Esophagus muscularis mucosa (tissue), 4 donors: ENCODE measurements around the gene ASPSCR1. TPM values are rescaled to one million over a fixed set of nuclear protein-coding genes. Genes with fewer than 3 reads are reported as not detected.

Experiments used
- DNase-seq: peaks from one replicate; pipeline ENCODE4 v3.0.0-alpha.2; 2017; ENCODE audit errors: extremely low spot score
- H3K27ac ChIP-seq, 4 donors: fragments of 200-600 bp; sonication (generic); replicated peaks in 1 of 4; 1 replicate in 3 of 4; 2 replicates in 1 of 4; pipeline ENCODE4 v1.5.1; 2016 to 2019; ENCODE audit warnings: mild to moderate bottlenecking in 1 of 4
- H3K27me3 ChIP-seq, 4 donors: fragments of 200-600 bp; sonication (generic); one replicate each; pipeline versions ENCODE4 v1.5.1 to v1.6.0; 2016 to 2019
- H3K36me3 ChIP-seq, 4 donors: fragments of 200-600 bp; sonication (generic); one replicate each; pipeline ENCODE4 v1.5.1; 2016 to 2019
- H3K4me1 ChIP-seq, 4 donors: fragments of 200-600 bp; sonication (generic); one replicate each; pipeline ENCODE4 v1.5.1; 2016 to 2019
- H3K4me3 ChIP-seq, 4 donors: fragments of 200-600 bp; sonication (generic); 1 replicate in 2 of 4; 2 replicates in 2 of 4; pipeline ENCODE4 v1.5.1; 2016 to 2019; ENCODE audit warnings: mild to moderate bottlenecking in 4 of 4, moderate library complexity in 1 of 4
- H3K9me3 ChIP-seq, 4 donors: fragments of 200-600 bp; sonication (generic); 1 replicate in 3 of 4; 2 replicates in 1 of 4; pipeline ENCODE4 v1.5.1; 2016 to 2019
- EP300 ChIP-seq: sonication (generic); formaldehyde crosslinking; IDR thresholded peaks from one replicate; pipeline ENCODE4 v1.6.1; 2017; ENCODE audit warnings: antibody characterized with exemption
- POLR2A ChIP-seq: fragments of 450-650 bp; IDR thresholded peaks from one replicate; pipeline ENCODE4 v1.6.1; 2017; ENCODE audit warnings: antibody characterized with exemption, moderate library complexity, mild to moderate bottlenecking, low read depth
- POLR2AphosphoS5 ChIP-seq, 2 donors: sonication (generic); formaldehyde crosslinking; IDR thresholded peaks; one replicate each; pipeline ENCODE4 v1.6.1; 2017; ENCODE audit warnings: antibody characterized with exemption in 2 of 2
- WGBS: methylation state at CpG from one replicate; pipeline ENCODE4 v1.1.5; 2018; 5-methylcytosine and 5-hydroxymethylcytosine counted together
- intact Hi-C: fragments of 100-400 bp; cut with DNase I; formaldehyde crosslinking; loops from one replicate; pipeline ENCODE4 v1.15.1; 2023
- total RNA-seq, 4 donors: library from RNA; depleted of rRNA; stranded (reverse); fragments of >200 nt; gene quantifications; one replicate each; pipeline versions ENCODE4 v1.1.0 to v1.2.1, GENCODE V29; 2016
- TF ChIP-seq, protein P1 (sequence below), 3 experiments: fragments of 200-600 bp in 2 of 3; fragments of 450-650 bp in 1 of 3; sonication (generic) in 2 of 3; IDR thresholded peaks; one replicate each; pipeline ENCODE4 v1.5.1; 2017 to 2019; ENCODE audit warnings: antibody characterized with exemption in 3 of 3, mild to moderate bottlenecking in 2 of 3, moderate library complexity in 1 of 3

The ASPSCR1 gene, protein sequence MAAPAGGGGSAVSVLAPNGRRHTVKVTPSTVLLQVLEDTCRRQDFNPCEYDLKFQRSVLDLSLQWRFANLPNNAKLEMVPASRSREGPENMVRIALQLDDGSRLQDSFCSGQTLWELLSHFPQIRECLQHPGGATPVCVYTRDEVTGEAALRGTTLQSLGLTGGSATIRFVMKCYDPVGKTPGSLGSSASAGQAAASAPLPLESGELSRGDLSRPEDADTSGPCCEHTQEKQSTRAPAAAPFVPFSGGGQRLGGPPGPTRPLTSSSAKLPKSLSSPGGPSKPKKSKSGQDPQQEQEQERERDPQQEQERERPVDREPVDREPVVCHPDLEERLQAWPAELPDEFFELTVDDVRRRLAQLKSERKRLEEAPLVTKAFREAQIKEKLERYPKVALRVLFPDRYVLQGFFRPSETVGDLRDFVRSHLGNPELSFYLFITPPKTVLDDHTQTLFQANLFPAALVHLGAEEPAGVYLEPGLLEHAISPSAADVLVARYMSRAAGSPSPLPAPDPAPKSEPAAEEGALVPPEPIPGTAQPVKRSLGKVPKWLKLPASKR
- 10 to 100 TPM; 15.9 to 18.4 (median 17.3) TPM for total RNA-seq

DNA sequence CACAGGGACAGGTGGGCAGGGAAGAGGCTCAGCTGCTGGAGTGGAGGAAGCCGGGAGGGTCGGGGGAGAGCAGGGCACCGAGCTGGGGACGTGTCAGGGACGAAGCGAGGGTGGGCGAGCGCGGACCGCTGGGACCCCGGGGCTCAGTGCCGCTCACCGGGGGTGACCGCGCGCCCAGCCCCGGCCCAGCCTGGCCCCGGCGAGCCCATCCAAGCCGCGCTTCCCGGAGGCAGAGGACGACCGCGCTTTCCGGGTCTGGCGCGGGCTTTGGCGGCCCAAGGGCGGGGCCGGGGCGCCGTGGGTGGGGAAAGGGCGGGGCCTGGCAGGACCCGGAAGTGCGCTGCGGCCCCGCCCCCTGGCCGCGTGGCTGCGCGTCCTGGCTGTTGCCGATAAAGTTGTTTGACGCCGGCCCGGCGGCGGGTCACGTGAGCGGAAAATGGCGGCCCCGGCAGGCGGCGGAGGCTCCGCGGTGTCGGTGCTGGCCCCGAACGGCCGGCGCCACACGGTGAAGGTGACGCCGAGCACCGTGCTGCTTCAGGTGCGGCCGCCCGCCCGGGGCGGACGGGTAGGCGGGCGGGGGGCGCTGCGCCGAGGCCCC, at the start of gene ASPSCR1:
TSS of gene ASPSCR1 (plus strand) at position 419 of the 598 bp plus-strand sequence. CDS start at position 437, 18 bp downstream.
- intact Hi-C loops = no loop called here
- peak; percentile 96 for DNase-seq
- Histone ChIP-seq H3K4me3 (peak within 1 kb of the TSS; percentile 78 to 94 (median 88)), H3K4me1 (peaks cover 11 to 26% (median 22%) of the 10 kb centered on the region in 4 donors), H3K27me3 (peaks cover 0 to 6% (median 0%) of the 10 kb centered on the region in 4 donors), H3K27ac (peak within 1 kb of the TSS; percentile 90 to 96 (median 93)), H3K36me3 (peaks cover 0 to 20% (median 15%) of the 10 kb centered on the region in 4 donors), H3K9me3 (peaks cover 0 to 4% (median 0%) of the 10 kb centered on the region in 4 donors)
- TF ChIP-seq EP300 (no peak), POLR2A (peak; percentile 49), POLR2AphosphoS5 (IDR thresholded peaks at IDR 0.05) (peak; percentile 71 to 87)
- under 1% methylated on average over 17 of the region's 76 CpGs for WGBS

DNA sequence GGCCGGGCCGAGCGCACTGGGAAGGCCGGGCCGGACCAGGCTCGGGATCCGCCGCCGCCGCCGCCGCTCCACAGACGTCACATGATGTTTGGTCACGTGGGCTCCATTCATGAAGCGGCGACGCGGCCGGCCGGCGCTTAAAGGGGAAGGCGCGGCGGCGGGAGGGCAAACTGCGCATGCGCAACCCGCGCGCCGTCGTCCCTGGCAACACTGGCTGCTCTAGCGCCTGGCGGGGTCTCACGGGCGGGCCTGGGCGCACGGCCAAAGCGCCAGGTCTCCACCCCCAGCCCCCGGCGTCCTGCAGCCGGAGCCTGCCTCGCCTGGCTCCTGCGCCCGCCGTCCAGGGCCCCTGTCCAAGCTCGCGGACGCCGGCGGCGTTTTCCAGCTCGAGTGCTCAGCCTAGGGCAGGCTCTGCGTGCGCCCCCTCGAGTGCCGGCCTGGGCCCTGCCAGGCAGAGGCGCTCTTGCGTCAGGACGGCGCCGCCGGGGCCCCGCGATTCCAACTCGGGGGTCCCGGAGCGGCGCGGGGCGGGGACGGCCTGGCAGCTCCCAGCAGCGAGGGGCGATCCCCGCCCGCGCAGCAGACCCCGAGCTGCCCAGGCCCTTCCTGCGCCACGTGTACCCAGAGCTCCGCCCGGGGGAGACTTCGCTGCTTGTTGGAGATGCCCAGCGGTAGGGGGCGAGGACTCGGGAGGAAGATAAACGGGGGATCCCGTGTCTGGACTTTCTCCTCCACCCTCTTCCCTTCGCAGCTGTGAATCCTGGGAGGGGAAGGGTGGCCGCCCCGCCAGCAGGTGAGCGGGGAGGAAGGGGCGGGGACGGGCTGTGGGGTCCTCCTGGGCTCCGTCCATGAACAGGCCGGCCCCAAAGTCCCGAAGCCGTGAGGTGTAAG, 49.5 kb upstream of the ASPSCR1 start, which contains the start of gene MAFG:
TSS of gene MAFG (minus strand) at position 83 of the 891 bp plus-strand sequence. CDS start 4,550 bp downstream, outside the sequence.
- H3K36me3 ChIP-seq = peaks cover 0 to 2% (median under 1%) of the 10 kb centered on the region in 4 donors
- intact Hi-C loops = no loop called here
- peak within 1 kb of the TSS; percentile 80 to 99 (median 84) for H3K4me3 ChIP-seq
- TF ChIP-seq EP300 = no peak
- peak; percentile 87 to 90 for TF ChIP-seq POLR2AphosphoS5 (IDR thresholded peaks at IDR 0.05)
- no peak for TF ChIP-seq POLR2A
- TF ChIP-seq, protein P1, sequence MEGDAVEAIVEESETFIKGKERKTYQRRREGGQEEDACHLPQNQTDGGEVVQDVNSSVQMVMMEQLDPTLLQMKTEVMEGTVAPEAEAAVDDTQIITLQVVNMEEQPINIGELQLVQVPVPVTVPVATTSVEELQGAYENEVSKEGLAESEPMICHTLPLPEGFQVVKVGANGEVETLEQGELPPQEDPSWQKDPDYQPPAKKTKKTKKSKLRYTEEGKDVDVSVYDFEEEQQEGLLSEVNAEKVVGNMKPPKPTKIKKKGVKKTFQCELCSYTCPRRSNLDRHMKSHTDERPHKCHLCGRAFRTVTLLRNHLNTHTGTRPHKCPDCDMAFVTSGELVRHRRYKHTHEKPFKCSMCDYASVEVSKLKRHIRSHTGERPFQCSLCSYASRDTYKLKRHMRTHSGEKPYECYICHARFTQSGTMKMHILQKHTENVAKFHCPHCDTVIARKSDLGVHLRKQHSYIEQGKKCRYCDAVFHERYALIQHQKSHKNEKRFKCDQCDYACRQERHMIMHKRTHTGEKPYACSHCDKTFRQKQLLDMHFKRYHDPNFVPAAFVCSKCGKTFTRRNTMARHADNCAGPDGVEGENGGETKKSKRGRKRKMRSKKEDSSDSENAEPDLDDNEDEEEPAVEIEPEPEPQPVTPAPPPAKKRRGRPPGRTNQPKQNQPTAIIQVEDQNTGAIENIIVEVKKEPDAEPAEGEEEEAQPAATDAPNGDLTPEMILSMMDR (IDR thresholded peaks at IDR 0.05) = peak; percentile 33 to 57 (median 48)
- no peaks in the 10 kb centered on the region for H3K9me3 ChIP-seq
- H3K4me1 ChIP-seq = peaks cover 45 to 54% (median 51%) of the 10 kb centered on the region in 4 donors
- peak; percentile 97 for DNase-seq
- 3% methylated on average over 31 of the region's 98 CpGs for WGBS
- peaks cover 0 to 19% (median 1%) of the 10 kb centered on the region in 4 donors for H3K27me3 ChIP-seq
- peak within 1 kb of the TSS; percentile 91 to 98 (median 95) for H3K27ac ChIP-seq

DNA sequence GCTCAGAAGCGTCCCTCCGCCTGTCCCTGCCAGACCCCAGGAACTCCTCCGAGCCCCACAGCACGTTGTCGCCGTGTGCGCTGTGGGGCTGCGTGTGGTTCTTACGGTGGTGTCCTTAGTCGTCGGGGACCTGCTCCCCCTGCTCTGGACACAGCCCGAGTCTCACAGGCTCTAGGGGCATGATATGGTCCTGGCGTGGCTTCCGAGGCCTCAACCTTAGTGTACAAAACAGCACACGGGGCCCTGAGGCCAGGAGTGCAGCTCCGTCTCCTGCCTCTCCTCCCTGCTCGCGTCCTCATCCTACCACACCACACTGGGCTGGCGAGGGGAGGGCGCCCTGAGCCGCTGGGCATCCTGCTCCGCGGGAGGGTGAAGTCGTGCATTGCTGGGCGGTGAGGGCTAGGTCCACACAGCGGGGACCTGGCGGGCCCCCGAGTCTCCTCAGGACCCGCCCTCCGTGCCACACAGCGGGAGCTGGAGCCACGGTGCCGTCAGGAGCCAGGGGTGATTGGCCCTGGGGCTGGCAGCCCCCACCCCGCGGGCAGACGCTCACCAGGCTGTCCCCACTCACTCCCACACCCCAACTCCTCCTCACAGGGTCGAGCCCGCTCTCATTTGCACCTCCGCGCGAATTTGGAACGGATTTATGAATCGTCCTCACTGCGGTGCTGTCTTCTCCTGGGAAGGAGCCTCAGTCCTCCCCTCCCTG, 48.7 kb upstream of the ASPSCR1 start:
- intact Hi-C loops = no loop called here
- DNase-seq = no peak
- no peak for TF ChIP-seq POLR2AphosphoS5 (IDR thresholded peaks at IDR 0.05)
- no peak for TF ChIP-seq POLR2A
- no peak for TF ChIP-seq EP300
- TF ChIP-seq, protein P1 (IDR thresholded peaks at IDR 0.05) = no peak
- 48% methylated on average over 42 of the region's 44 CpGs for WGBS
- Histone ChIP-seq H3K27ac (peak overlapping the region; percentile 91 to 98 (median 95)), H3K4me3 (peak overlapping the region; percentile 80 to 99 (median 84)), H3K9me3 (no peaks in the 10 kb centered on the region), H3K4me1 (peaks cover 37 to 46% (median 43%) of the 10 kb centered on the region in 4 donors), H3K36me3 (no peaks in the 10 kb centered on the region), H3K27me3 (peaks cover 0 to 19% (median 1%) of the 10 kb centered on the region in 4 donors)

DNA sequence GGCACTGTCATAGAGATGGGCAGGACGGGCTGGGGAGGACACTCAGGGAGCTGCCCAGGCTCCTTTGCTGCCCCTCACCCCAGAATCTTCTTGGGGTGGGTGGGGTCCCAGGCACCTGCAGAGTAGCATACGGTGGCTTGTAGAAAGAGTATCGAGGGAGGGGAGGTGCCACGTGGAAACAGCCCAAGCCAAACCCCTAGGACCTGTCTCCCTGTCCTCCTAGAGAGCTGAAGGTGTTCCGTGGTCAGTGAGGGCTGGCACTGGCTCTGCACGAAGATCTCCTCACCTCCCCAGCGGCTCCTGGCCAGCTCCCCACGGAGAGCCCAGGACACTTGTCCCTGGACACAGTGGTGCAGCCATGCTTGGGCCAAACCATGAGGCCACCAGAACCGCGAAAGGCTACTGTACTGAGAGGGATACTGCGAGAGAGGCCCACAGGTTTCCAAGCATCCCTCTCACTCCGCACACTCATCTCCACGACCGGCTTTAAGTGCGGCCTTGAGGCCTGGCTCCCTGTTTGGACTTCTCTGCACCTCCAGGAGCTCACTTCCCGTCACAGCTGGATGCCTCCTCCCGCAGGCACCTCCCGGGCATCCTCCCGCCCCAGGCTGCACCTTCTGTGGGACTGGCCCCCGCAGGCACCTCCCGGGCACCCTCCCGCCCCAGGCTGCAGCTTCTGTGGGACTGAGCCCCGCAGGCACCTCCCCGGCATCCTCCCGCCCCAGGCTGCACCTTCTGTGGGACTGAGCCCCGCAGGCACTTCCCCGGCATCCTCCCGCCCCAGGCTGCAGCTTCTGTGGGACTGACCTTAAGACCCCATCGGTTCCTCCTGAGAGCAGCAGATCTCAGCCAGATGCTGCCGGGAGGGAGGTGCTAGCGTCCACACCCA, 47.9 kb upstream of the ASPSCR1 start:
- TF ChIP-seq, protein P1 (IDR thresholded peaks at IDR 0.05) = no peak
- TF ChIP-seq POLR2AphosphoS5 (IDR thresholded peaks at IDR 0.05) = no peak
- no peak for TF ChIP-seq POLR2A
- TF ChIP-seq EP300 = no peak
- H3K27ac ChIP-seq = no peak overlapping the region
- 90% methylated on average over 20 of the region's 31 CpGs for WGBS
- H3K27me3 ChIP-seq = peaks cover 0 to 19% (median 1%) of the 10 kb centered on the region in 4 donors
- H3K4me3 ChIP-seq = no peak overlapping the region
- intact Hi-C loops = no loop called here
- H3K36me3 ChIP-seq = no peaks in the 10 kb centered on the region
- peaks cover 29 to 38% (median 35%) of the 10 kb centered on the region in 4 donors for H3K4me1 ChIP-seq
- no peak for DNase-seq
- no peaks in the 10 kb centered on the region for H3K9me3 ChIP-seq
